OCI-LY1 (cell line): ENCODE results near the gene EFEMP2.

Experiments
- EZH2 ChIP-seq: fragments of 200-600 bp; sonication (generic), shearing (Covaris generic); IDR thresholded peaks from 2 replicates; pipeline ENCODE4 v1.8.0; 2017; ENCODE audit warnings: borderline replicate concordance, mixed run types, mild to moderate bottlenecking, antibody characterized with exemption, low read length, moderate library complexity, mixed read lengths
- TF ChIP-seq, protein P1 (sequence below): fragments of 200-600 bp; sonication (generic), shearing (Covaris generic); IDR thresholded peaks from 2 replicates; pipeline ENCODE4 v1.5.1; 2017; ENCODE audit warnings: mild to moderate bottlenecking, antibody characterized with exemption, low read length, moderate library complexity, mixed read lengths

DNA sequence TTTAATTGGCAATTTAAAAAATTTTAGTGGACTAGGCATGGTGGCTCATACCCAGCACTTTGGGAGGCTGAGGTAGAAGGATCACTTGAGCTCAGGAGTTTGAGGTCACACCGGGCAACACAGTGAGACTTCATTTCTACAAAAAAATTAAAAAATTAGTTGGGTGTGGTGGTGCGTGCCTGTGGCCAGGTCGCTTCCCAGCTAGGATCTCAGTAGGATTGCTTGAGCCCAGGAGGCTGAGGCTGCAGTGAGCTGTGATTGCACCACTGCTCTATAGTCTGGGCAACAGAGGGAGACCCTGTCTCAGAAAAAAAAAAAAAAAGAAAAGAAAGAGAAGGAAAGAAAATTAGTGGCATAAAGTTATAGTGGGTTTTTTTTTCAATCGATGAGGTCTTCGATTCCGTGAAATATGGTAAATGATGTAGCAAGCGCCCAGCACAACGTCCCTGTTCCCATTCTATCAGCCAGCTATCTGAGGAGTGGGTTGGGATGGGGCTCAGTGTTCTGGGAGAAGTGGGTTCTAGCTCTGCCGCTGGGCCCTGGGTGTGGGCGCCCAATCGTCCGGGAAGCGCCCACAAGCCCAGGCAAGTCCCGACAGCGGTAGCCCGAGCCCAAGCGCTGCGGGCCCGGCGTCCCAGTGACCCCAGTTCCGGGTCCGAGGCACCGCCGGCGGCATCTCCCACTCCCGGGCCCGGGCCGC, 26.2 kb upstream of the EFEMP2 start:
- TF ChIP-seq, protein P1, sequence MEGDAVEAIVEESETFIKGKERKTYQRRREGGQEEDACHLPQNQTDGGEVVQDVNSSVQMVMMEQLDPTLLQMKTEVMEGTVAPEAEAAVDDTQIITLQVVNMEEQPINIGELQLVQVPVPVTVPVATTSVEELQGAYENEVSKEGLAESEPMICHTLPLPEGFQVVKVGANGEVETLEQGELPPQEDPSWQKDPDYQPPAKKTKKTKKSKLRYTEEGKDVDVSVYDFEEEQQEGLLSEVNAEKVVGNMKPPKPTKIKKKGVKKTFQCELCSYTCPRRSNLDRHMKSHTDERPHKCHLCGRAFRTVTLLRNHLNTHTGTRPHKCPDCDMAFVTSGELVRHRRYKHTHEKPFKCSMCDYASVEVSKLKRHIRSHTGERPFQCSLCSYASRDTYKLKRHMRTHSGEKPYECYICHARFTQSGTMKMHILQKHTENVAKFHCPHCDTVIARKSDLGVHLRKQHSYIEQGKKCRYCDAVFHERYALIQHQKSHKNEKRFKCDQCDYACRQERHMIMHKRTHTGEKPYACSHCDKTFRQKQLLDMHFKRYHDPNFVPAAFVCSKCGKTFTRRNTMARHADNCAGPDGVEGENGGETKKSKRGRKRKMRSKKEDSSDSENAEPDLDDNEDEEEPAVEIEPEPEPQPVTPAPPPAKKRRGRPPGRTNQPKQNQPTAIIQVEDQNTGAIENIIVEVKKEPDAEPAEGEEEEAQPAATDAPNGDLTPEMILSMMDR, result no peak
- no peak for TF ChIP-seq EZH2
